Endothelial cell of umbilical vein (primary cell): Measurements from ENCODE around the gene PSMC4. TPM values are rescaled to one million over a fixed set of nuclear protein-coding genes. Genes with fewer than 3 reads are reported as not detected.

Experiments
- BruUV-seq: library from RNA; stranded (reverse); fragments of 400-500 nt; replicated peaks from 2 replicates; lab custom pipeline; 2021; lab: Mats Ljungman, UMichigan
- CTCF ChIA-PET: fragments of 300-600, 350-600 bp; sonication (Branson Sonifier 250); formaldehyde crosslinking; loops from one replicate; lab custom pipeline; 2021; ENCODE audit warnings: antibody characterized with exemption, inconsistent platforms; lab: Charles Lee
- POLR2A ChIA-PET: fragments of 300-600, 350-600 bp; sonication (Branson Sonifier 250); formaldehyde crosslinking; loops from one replicate; lab custom pipeline; 2021; ENCODE audit warnings: antibody characterized with exemption, inconsistent platforms; lab: Charles Lee
- DNase-seq: peaks from one replicate; pipeline ENCODE4 v3.0.0-alpha.2; 2011; ENCODE audit warnings: low read depth, low spot score
- FAIRE-seq: peaks from 2 replicates; lab custom pipeline; 2011; peaks lifted over from hg19 to GRCh38; lab: Jason Lieb, UNC
- H2AFZ ChIP-seq: 2 replicates; pipeline ENCODE4 v1.6.0; 2012; ENCODE audit warnings: low read depth, low read length, control low read depth, inconsistent platforms
- H3K27ac ChIP-seq: 2 replicates; pipeline ENCODE4 v1.5.1; 2011; ENCODE audit warnings: low read depth, mild to moderate bottlenecking, control low read depth, low read length, moderate library complexity; ENCODE audit not compliant: insufficient read depth
- H3K27me3 ChIP-seq, 2 experiments: 2 replicates each; pipeline versions ENCODE4 v1.6.0 to v1.6.1; 2011; ENCODE audit warnings: low read length in 2 of 2, mixed read lengths in 1 of 2; ENCODE audit not compliant: control insufficient read depth in 2 of 2, insufficient read depth in 2 of 2
- H3K36me3 ChIP-seq, 2 experiments: 2 replicates in 1 of 2; 3 replicates in 1 of 2; pipeline ENCODE4 v1.5.1; 2011; ENCODE audit warnings: low read length in 2 of 2, mild to moderate bottlenecking in 1 of 2, moderate library complexity in 1 of 2; ENCODE audit not compliant: control insufficient read depth in 2 of 2, insufficient read depth in 2 of 2; ENCODE audit errors: extremely low read depth in 1 of 2
- H3K4me1 ChIP-seq: 3 replicates; pipeline ENCODE4 v1.5.1; 2011; ENCODE audit warnings: mild to moderate bottlenecking, low read length; ENCODE audit not compliant: control insufficient read depth, insufficient read depth; ENCODE audit errors: extremely low read depth
- H3K4me2 ChIP-seq: 2 replicates; pipeline ENCODE4 v1.6.1; 2011; ENCODE audit warnings: low read length, control low read depth, mixed read lengths; ENCODE audit not compliant: insufficient read depth
- H3K4me3 ChIP-seq, 3 experiments: fragments of 200-600 bp in 1 of 3; sonication (generic), shearing (Covaris generic) in 1 of 3; replicated peaks in 1 of 3; 2 replicates each; pipeline ENCODE4 v1.5.1; 2011 to 2016; ENCODE audit warnings: control low read depth in 3 of 3, low read length in 3 of 3, mild to moderate bottlenecking in 2 of 3, inconsistent platforms in 1 of 3, low read depth in 1 of 3, moderate library complexity in 1 of 3; ENCODE audit not compliant: insufficient read depth in 1 of 3
- H3K79me2 ChIP-seq: 2 replicates; pipeline ENCODE4 v1.6.0; 2012; ENCODE audit warnings: low read length, inconsistent platforms; ENCODE audit not compliant: control insufficient read depth, insufficient read depth
- H3K9ac ChIP-seq: replicated peaks from 2 replicates; pipeline ENCODE3; 2011; ENCODE audit warnings: low read length, control low read depth; ENCODE audit not compliant: insufficient read depth; ENCODE audit errors: extremely low read depth
- H3K9me1 ChIP-seq: replicated peaks from 3 replicates; pipeline ENCODE4 v1.6.0; 2011; ENCODE audit warnings: mild to moderate bottlenecking, low read length; ENCODE audit not compliant: control insufficient read depth, insufficient read depth; ENCODE audit errors: extremely low read depth
- H3K9me3 ChIP-seq: replicated peaks from 2 replicates; pipeline ENCODE4 v1.5.1; 2012; ENCODE audit warnings: low read length, inconsistent platforms; ENCODE audit not compliant: control insufficient read depth, insufficient read depth
- H4K20me1 ChIP-seq: replicated peaks from 2 replicates; pipeline ENCODE3; 2011; ENCODE audit warnings: mild to moderate bottlenecking, low read length; ENCODE audit not compliant: control insufficient read depth, insufficient read depth; ENCODE audit errors: extremely low read depth
- GATA2 ChIP-seq: IDR thresholded peaks from 2 replicates; pipeline ENCODE4 v1.7.0; 2011; ENCODE audit warnings: low read depth, mild to moderate bottlenecking, moderate library complexity, mixed read lengths, low read length; ENCODE audit not compliant: insufficient read length, insufficient read depth
- MYC ChIP-seq: IDR thresholded peaks from one replicate; pipeline ENCODE4 v1.6.1; 2011; ENCODE audit warnings: mild to moderate bottlenecking, low read depth, low read length
- dilution Hi-C: fragments of 300-500 bp; cut with MboI; formaldehyde crosslinking; loops from one replicate; pipeline ENCODE4 v1.15.0; 2019; ENCODE audit warnings: low sequenced_read_pairs; ENCODE audit not compliant: extremely low pct_ligation_motif_present
- intact Hi-C: fragments of 100-400 bp; cut with micrococcal nuclease; formaldehyde crosslinking; loops from one replicate; pipeline ENCODE4 v1.10.0; 2022
- polyA plus RNA-seq, 4 experiments: library from polyadenylated mRNA; depleted of rRNA in 3 of 4; stranded (reverse) in 3 of 4; unstranded in 1 of 4; fragments of >200 nt; gene quantifications; 2 replicates each; pipeline versions ENCODE4 v1.2.1 to v1.2.3, GENCODE V29; 2011 to 2012; ENCODE audit warnings: missing spikeins in 1 of 4
- total RNA-seq: library from RNA; stranded (reverse); gene quantifications from 2 replicates; pipeline ENCODE4 v1.2.3, GENCODE V29; 2021
- TF ChIP-seq, protein P1 (sequence below): IDR thresholded peaks from 2 replicates; pipeline ENCODE4 v1.6.1; 2011; ENCODE audit not compliant: insufficient read depth, insufficient read length

PSMC4 gene
- total and polyA plus RNA-seq, 2 donors (not counting 3 experiments of a cell fraction or from before 2014, with no cell fraction given): 110 to 114 TPM

DNA sequence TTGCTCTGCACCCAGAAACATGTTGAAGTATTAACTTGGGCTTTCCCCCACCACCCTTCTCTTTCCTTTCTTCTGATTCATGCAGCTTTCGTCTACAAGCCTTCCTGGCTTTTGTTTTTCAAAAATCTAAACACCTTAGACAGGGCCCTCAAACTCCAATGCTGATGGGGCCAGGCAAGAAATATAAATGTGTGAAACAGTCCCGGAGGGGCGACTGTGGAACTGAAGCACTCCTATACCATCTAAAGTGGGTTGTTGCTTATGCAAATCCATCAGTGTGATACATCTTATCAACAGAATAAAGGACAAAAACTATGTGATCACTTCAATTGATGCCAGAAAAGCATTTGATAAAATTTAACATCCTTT, 42.6 kb upstream of the PSMC4 start:
- ChIA-PET CTCF (interaction anchor here (1.3 to 2.2 kb wide), 2 partner anchors 14 to 50 kb away, joined by 3 to 4 read pairs; no protein-coding TSS in a partner anchor), POLR2A (no interaction called here)
- Histone ChIP-seq H3K27ac (no peak overlapping the region), H3K79me2 (no peaks in the 10 kb centered on the region), H3K27me3 (no peaks in the 10 kb centered on the region), H3K4me3 (no peak overlapping the region), H4K20me1 (no peaks in the 10 kb centered on the region), H3K4me1 (no peaks in the 10 kb centered on the region), H2AFZ (no peak overlapping the region), H3K9me1 (no peaks in the 10 kb centered on the region), H3K9me3 (no peaks in the 10 kb centered on the region), H3K36me3 (no peaks in the 10 kb centered on the region), H3K9ac (no peak overlapping the region), H3K4me2 (no peak overlapping the region)
- FAIRE-seq: no peak
- no peak for DNase-seq
- dilution Hi-C loops (no loop called here), intact Hi-C loops (no loop called here)
- no TSS peak for BruUV-seq
- TF ChIP-seq, protein P1, sequence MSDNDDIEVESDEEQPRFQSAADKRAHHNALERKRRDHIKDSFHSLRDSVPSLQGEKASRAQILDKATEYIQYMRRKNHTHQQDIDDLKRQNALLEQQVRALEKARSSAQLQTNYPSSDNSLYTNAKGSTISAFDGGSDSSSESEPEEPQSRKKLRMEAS: no peak
- TF ChIP-seq GATA2: no peak

DNA sequence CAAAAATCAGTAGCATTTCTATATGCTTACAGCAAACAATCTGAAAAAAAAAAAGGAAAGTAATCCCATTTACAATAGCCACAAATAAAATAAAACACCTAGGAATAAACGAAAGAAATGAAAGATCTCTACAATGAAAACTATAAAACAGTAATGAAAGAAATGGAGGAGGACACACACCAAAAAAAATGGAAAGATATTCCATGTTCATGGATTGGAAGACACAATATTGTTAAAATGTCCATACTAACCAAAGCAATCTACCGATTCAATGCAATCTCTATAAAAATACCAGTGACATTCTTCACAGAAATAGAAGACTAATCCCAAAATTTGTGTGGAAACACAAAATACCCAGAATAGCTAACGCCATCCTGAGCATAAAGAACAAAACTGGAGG, 41.2 kb upstream of the PSMC4 start:
- Histone ChIP-seq H3K4me3 (no peak overlapping the region), H3K9me1 (no peaks in the 10 kb centered on the region), H3K79me2 (no peaks in the 10 kb centered on the region), H3K36me3 (no peaks in the 10 kb centered on the region), H3K9me3 (no peaks in the 10 kb centered on the region), H3K9ac (no peak overlapping the region), H3K4me1 (no peaks in the 10 kb centered on the region), H4K20me1 (no peaks in the 10 kb centered on the region), H3K27me3 (no peaks in the 10 kb centered on the region), H3K27ac (no peak overlapping the region), H3K4me2 (no peak overlapping the region), H2AFZ (no peak overlapping the region)
- dilution Hi-C loops (no loop called here), intact Hi-C loops (no loop called here)
- TF ChIP-seq MYC: no peak
- TF ChIP-seq, protein P1: no peak
- POLR2A ChIA-PET: no interaction called here
- no TSS peak for BruUV-seq
- FAIRE-seq (no peak), DNase-seq (no peak)
- CTCF ChIA-PET: interaction anchor here (1.9 to 2.2 kb wide), 2 partner anchors 9 to 16 kb away, joined by 4 to 5 read pairs; no protein-coding TSS in a partner anchor
